ENCODE data around the gene ERBIN.

Gene ERBIN

GRCh38 chr5:65928322-65928752 is 2.0 kb downstream of the ERBIN start:
- H3K27ac ChIP-seq (ENCODE audit: low read depth, low read length), result no peak overlapping the region
- peaks cover 8 to 12% of the 10 kb centered on the region in 2 donors for H3K4me1 ChIP-seq (ENCODE audit: control insufficient read depth in 1 of 2, insufficient read depth in 2 of 2, low read length in 2 of 2)
- H3K27me3 ChIP-seq (ENCODE audit: control insufficient read depth in 1 of 2, insufficient read depth in 2 of 2, low read length in 2 of 2), result no peaks in the 10 kb centered on the region
- H3K9me3 ChIP-seq (ENCODE audit: control insufficient read depth in 1 of 2, low read length in 2 of 2), result no peaks in the 10 kb centered on the region
- peak overlapping the region; percentile 91 to 100 for H3K4me3 ChIP-seq (ENCODE audit: low read depth in 1 of 2, low read length in 2 of 2)
- H3K9ac ChIP-seq (ENCODE audit: low read depth in 1 of 2, low read length in 2 of 2), result peak overlapping the region in 1 of 2 donors; percentile 83
- no peaks in the 10 kb centered on the region for H3K36me3 ChIP-seq (ENCODE audit: control insufficient read depth in 1 of 2, insufficient read depth in 2 of 2, low read length in 2 of 2)

- H3K4me1 ChIP-seq (ENCODE audit: control insufficient read depth in 1 of 2, insufficient read depth in 2 of 2, low read length in 2 of 2), result peaks cover 8 to 12% of the 10 kb centered on the region in 2 donors
- peak overlapping the region; percentile 91 to 100 for H3K4me3 ChIP-seq (ENCODE audit: low read depth in 1 of 2, low read length in 2 of 2)
- peak overlapping the region in 1 of 2 donors; percentile 83 for H3K9ac ChIP-seq (ENCODE audit: low read depth in 1 of 2, low read length in 2 of 2)
Measured at GRCh38 chr5:65928860-65929259, 2.5 kb downstream of the ERBIN start.

GRCh38 chr5:65932676-65933075 is 6.3 kb downstream of the ERBIN start:
- H3K27ac ChIP-seq (ENCODE audit: low read depth, low read length), result no peak overlapping the region
- H3K9ac ChIP-seq (ENCODE audit: low read depth in 1 of 2, low read length in 2 of 2), result no peak overlapping the region
- no peaks in the 10 kb centered on the region for H3K27me3 ChIP-seq (ENCODE audit: control insufficient read depth in 1 of 2, insufficient read depth in 2 of 2, low read length in 2 of 2)
- no peaks in the 10 kb centered on the region for H3K36me3 ChIP-seq (ENCODE audit: control insufficient read depth in 1 of 2, insufficient read depth in 2 of 2, low read length in 2 of 2)
- H3K4me1 ChIP-seq (ENCODE audit: control insufficient read depth in 1 of 2, insufficient read depth in 2 of 2, low read length in 2 of 2), result peaks cover 0 to 7% of the 10 kb centered on the region in 2 donors
- H3K9me3 ChIP-seq (ENCODE audit: control insufficient read depth in 1 of 2, low read length in 2 of 2), result no peaks in the 10 kb centered on the region
- H3K4me3 ChIP-seq (ENCODE audit: low read depth in 1 of 2, low read length in 2 of 2), result no peak overlapping the region

More at GRCh38 chr5:65928860-65929259, 2.5 kb downstream of the ERBIN start:
- Histone ChIP-seq H3K27me3 (ENCODE audit: control insufficient read depth in 1 of 2, insufficient read depth in 2 of 2, low read length in 2 of 2) (no peaks in the 10 kb centered on the region), H3K9me3 (ENCODE audit: control insufficient read depth in 1 of 2, low read length in 2 of 2) (no peaks in the 10 kb centered on the region), H3K27ac (ENCODE audit: low read depth, low read length) (no peak overlapping the region), H3K36me3 (ENCODE audit: control insufficient read depth in 1 of 2, insufficient read depth in 2 of 2, low read length in 2 of 2) (no peaks in the 10 kb centered on the region)

GRCh38 chr5:65933295-65933694 is 6.9 kb downstream of the ERBIN start:
- Histone ChIP-seq H3K9ac (ENCODE audit: low read depth in 1 of 2, low read length in 2 of 2) (no peak overlapping the region), H3K27ac (ENCODE audit: low read depth, low read length) (no peak overlapping the region), H3K27me3 (ENCODE audit: control insufficient read depth in 1 of 2, insufficient read depth in 2 of 2, low read length in 2 of 2) (no peaks in the 10 kb centered on the region), H3K4me3 (ENCODE audit: low read depth in 1 of 2, low read length in 2 of 2) (no peak overlapping the region), H3K4me1 (ENCODE audit: control insufficient read depth in 1 of 2, insufficient read depth in 2 of 2, low read length in 2 of 2) (peaks cover 0 to 7% of the 10 kb centered on the region in 2 donors), H3K9me3 (ENCODE audit: control insufficient read depth in 1 of 2, low read length in 2 of 2) (no peaks in the 10 kb centered on the region), H3K36me3 (ENCODE audit: control insufficient read depth in 1 of 2, insufficient read depth in 2 of 2, low read length in 2 of 2) (no peaks in the 10 kb centered on the region)

GRCh38 chr5:65938256-65938655 is 11.9 kb downstream of the ERBIN start:
- Histone ChIP-seq H3K27ac (ENCODE audit: low read depth, low read length) (no peak overlapping the region), H3K4me3 (ENCODE audit: low read depth in 1 of 2, low read length in 2 of 2) (no peak overlapping the region), H3K9ac (ENCODE audit: low read depth in 1 of 2, low read length in 2 of 2) (no peak overlapping the region), H3K27me3 (ENCODE audit: control insufficient read depth in 1 of 2, insufficient read depth in 2 of 2, low read length in 2 of 2) (no peaks in the 10 kb centered on the region), H3K36me3 (ENCODE audit: control insufficient read depth in 1 of 2, insufficient read depth in 2 of 2, low read length in 2 of 2) (no peaks in the 10 kb centered on the region), H3K9me3 (ENCODE audit: control insufficient read depth in 1 of 2, low read length in 2 of 2) (no peaks in the 10 kb centered on the region), H3K4me1 (ENCODE audit: control insufficient read depth in 1 of 2, insufficient read depth in 2 of 2, low read length in 2 of 2) (no peaks in the 10 kb centered on the region)

GRCh38 chr5:65943771-65944170 is 17.4 kb downstream of the ERBIN start:
- no peaks in the 10 kb centered on the region for H3K9me3 ChIP-seq (ENCODE audit: control insufficient read depth in 1 of 2, low read length in 2 of 2)
- no peaks in the 10 kb centered on the region for H3K4me1 ChIP-seq (ENCODE audit: control insufficient read depth in 1 of 2, insufficient read depth in 2 of 2, low read length in 2 of 2)
- no peak overlapping the region for H3K9ac ChIP-seq (ENCODE audit: low read depth in 1 of 2, low read length in 2 of 2)
- no peak overlapping the region for H3K27ac ChIP-seq (ENCODE audit: low read depth, low read length)
- no peak overlapping the region for H3K4me3 ChIP-seq (ENCODE audit: low read depth in 1 of 2, low read length in 2 of 2)
- H3K27me3 ChIP-seq (ENCODE audit: control insufficient read depth in 1 of 2, insufficient read depth in 2 of 2, low read length in 2 of 2), result no peaks in the 10 kb centered on the region
- H3K36me3 ChIP-seq (ENCODE audit: control insufficient read depth in 1 of 2, insufficient read depth in 2 of 2, low read length in 2 of 2), result no peaks in the 10 kb centered on the region

- Histone ChIP-seq H3K4me1 (ENCODE audit: control insufficient read depth in 1 of 2, insufficient read depth in 2 of 2, low read length in 2 of 2) (peaks cover 0 to 11% of the 10 kb centered on the region in 2 donors), H3K27me3 (ENCODE audit: control insufficient read depth in 1 of 2, insufficient read depth in 2 of 2, low read length in 2 of 2) (no peaks in the 10 kb centered on the region), H3K4me3 (ENCODE audit: low read depth in 1 of 2, low read length in 2 of 2) (no peak overlapping the region), H3K9me3 (ENCODE audit: control insufficient read depth in 1 of 2, low read length in 2 of 2) (no peaks in the 10 kb centered on the region), H3K27ac (ENCODE audit: low read depth, low read length) (no peak overlapping the region), H3K36me3 (ENCODE audit: control insufficient read depth in 1 of 2, insufficient read depth in 2 of 2, low read length in 2 of 2) (no peaks in the 10 kb centered on the region), H3K9ac (ENCODE audit: low read depth in 1 of 2, low read length in 2 of 2) (no peak overlapping the region)
Measured at GRCh38 chr5:65946198-65946745, 19.9 kb downstream of the ERBIN start.

GRCh38 chr5:65948115-65948747 is 21.9 kb downstream of the ERBIN start:
- Histone ChIP-seq H3K27ac (ENCODE audit: low read depth, low read length) (no peak overlapping the region), H3K9ac (ENCODE audit: low read depth in 1 of 2, low read length in 2 of 2) (no peak overlapping the region)

GRCh38 chr5:65951330-65951729 is 25.0 kb downstream of the ERBIN start:
- H3K27ac ChIP-seq (ENCODE audit: low read depth, low read length), result no peak overlapping the region
- H3K27me3 ChIP-seq (ENCODE audit: control insufficient read depth in 1 of 2, insufficient read depth in 2 of 2, low read length in 2 of 2), result no peaks in the 10 kb centered on the region
- H3K9me3 ChIP-seq (ENCODE audit: control insufficient read depth in 1 of 2, low read length in 2 of 2), result no peaks in the 10 kb centered on the region
- H3K9ac ChIP-seq (ENCODE audit: low read depth in 1 of 2, low read length in 2 of 2), result no peak overlapping the region
- no peak overlapping the region for H3K4me3 ChIP-seq (ENCODE audit: low read depth in 1 of 2, low read length in 2 of 2)
- H3K36me3 ChIP-seq (ENCODE audit: control insufficient read depth in 1 of 2, insufficient read depth in 2 of 2, low read length in 2 of 2), result no peaks in the 10 kb centered on the region
- peaks cover 0 to 16% of the 10 kb centered on the region in 2 donors for H3K4me1 ChIP-seq (ENCODE audit: control insufficient read depth in 1 of 2, insufficient read depth in 2 of 2, low read length in 2 of 2)

More at GRCh38 chr5:65948115-65948747, 21.9 kb downstream of the ERBIN start:
- Histone ChIP-seq H3K36me3 (ENCODE audit: control insufficient read depth in 1 of 2, insufficient read depth in 2 of 2, low read length in 2 of 2) (no peaks in the 10 kb centered on the region), H3K4me1 (ENCODE audit: control insufficient read depth in 1 of 2, insufficient read depth in 2 of 2, low read length in 2 of 2) (peaks cover 0 to 14% of the 10 kb centered on the region in 2 donors), H3K4me3 (ENCODE audit: low read depth in 1 of 2, low read length in 2 of 2) (no peak overlapping the region), H3K27me3 (ENCODE audit: control insufficient read depth in 1 of 2, insufficient read depth in 2 of 2, low read length in 2 of 2) (no peaks in the 10 kb centered on the region), H3K9me3 (ENCODE audit: control insufficient read depth in 1 of 2, low read length in 2 of 2) (no peaks in the 10 kb centered on the region)

- no peaks in the 10 kb centered on the region for H3K9me3 ChIP-seq (ENCODE audit: control insufficient read depth in 1 of 2, low read length in 2 of 2)
- H3K4me1 ChIP-seq (ENCODE audit: control insufficient read depth in 1 of 2, insufficient read depth in 2 of 2, low read length in 2 of 2), result peaks cover 0 to 16% of the 10 kb centered on the region in 2 donors
- H3K27me3 ChIP-seq (ENCODE audit: control insufficient read depth in 1 of 2, insufficient read depth in 2 of 2, low read length in 2 of 2), result no peaks in the 10 kb centered on the region
- no peak overlapping the region for H3K4me3 ChIP-seq (ENCODE audit: low read depth in 1 of 2, low read length in 2 of 2)
- H3K27ac ChIP-seq (ENCODE audit: low read depth, low read length), result no peak overlapping the region
- no peak overlapping the region for H3K9ac ChIP-seq (ENCODE audit: low read depth in 1 of 2, low read length in 2 of 2)
- H3K36me3 ChIP-seq (ENCODE audit: control insufficient read depth in 1 of 2, insufficient read depth in 2 of 2, low read length in 2 of 2), result no peaks in the 10 kb centered on the region
Measured at GRCh38 chr5:65952259-65952658, 25.9 kb downstream of the ERBIN start.

All from duodenal mucosa (tissue), 2 donors.